ENCODE results near the gene NSMCE4A. TPM values are rescaled to one million over a fixed set of nuclear protein-coding genes. Genes with fewer than 3 reads are reported as not detected.

Gene NSMCE4A
- total RNA-seq, 1 donor from 2014 or later = 13.1 TPM

DNA sequence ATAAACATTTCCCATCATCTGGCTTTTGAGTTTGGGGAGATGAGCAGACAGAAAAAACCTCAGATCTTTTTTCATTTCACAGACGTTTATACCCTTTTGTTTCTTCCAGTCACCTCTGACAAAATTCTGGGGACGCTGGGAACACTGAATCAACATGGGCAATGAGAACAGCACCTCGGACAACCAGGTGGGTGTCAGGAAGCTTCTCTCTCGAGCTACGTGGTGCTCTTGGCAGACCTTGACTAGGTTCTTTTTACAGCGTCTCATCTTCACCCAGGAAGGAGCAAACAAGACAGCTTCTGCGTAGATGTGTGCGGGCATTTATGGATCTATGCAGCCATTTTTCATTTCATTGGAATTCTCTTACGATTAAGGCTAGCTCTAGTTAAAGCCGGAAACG, 46.8 kb upstream of the NSMCE4A start:
- Mint-ChIP-seq H3K9me3 (ENCODE audit: unreplicated experiment) (peaks cover 2% of the 10 kb centered on the region), H3K4me3 (ENCODE audit: unreplicated experiment) (no peak overlapping the region), H3K4me1 (ENCODE audit: low read depth, unreplicated experiment) (no peaks in the 10 kb centered on the region), H3K27me3 (ENCODE audit: low read depth, unreplicated experiment) (peaks cover 4% of the 10 kb centered on the region), H3K27ac (ENCODE audit: unreplicated experiment) (no peak overlapping the region), H3K36me3 (ENCODE audit: low read depth, unreplicated experiment) (no peaks in the 10 kb centered on the region)
- Histone ChIP-seq H2AFZ (ENCODE audit: low read depth, low read length) (no peak overlapping the region), H3K4me2 (ENCODE audit: low read length) (no peak overlapping the region), H3K9ac (ENCODE audit: low read length) (no peak overlapping the region), H3K9me3 (ENCODE audit: insufficient read depth, low read depth, low read length) (no peaks in the 10 kb centered on the region), H3K4me3 (ENCODE audit: insufficient read depth, low read depth, low read length) (no peak overlapping the region), H3K36me3 (ENCODE audit: insufficient read depth, low read length) (no peaks in the 10 kb centered on the region), H3K79me2 (ENCODE audit: insufficient read depth, low read length) (no peaks in the 10 kb centered on the region), H4K20me1 (ENCODE audit: insufficient read depth, low read length) (no peaks in the 10 kb centered on the region), H3K27ac (ENCODE audit: low read depth, low read length) (no peak overlapping the region), H3K4me1 (ENCODE audit: insufficient read depth, low read length) (no peaks in the 10 kb centered on the region), H3K27me3 (ENCODE audit: insufficient read depth, low read length) (peaks cover 22% of the 10 kb centered on the region)
- FAIRE-seq (no peak), DNase-seq (ENCODE audit: low read depth) (no peak)
- TF ChIP-seq, protein P1, sequence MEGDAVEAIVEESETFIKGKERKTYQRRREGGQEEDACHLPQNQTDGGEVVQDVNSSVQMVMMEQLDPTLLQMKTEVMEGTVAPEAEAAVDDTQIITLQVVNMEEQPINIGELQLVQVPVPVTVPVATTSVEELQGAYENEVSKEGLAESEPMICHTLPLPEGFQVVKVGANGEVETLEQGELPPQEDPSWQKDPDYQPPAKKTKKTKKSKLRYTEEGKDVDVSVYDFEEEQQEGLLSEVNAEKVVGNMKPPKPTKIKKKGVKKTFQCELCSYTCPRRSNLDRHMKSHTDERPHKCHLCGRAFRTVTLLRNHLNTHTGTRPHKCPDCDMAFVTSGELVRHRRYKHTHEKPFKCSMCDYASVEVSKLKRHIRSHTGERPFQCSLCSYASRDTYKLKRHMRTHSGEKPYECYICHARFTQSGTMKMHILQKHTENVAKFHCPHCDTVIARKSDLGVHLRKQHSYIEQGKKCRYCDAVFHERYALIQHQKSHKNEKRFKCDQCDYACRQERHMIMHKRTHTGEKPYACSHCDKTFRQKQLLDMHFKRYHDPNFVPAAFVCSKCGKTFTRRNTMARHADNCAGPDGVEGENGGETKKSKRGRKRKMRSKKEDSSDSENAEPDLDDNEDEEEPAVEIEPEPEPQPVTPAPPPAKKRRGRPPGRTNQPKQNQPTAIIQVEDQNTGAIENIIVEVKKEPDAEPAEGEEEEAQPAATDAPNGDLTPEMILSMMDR (IDR thresholded peaks at IDR 0.05; ENCODE audit: insufficient read depth, low read depth, low read length) = no peak
- no peak for TF ChIP-seq EZH2 (IDR thresholded peaks at IDR 0.05; ENCODE audit: insufficient read depth, low read length)

DNA sequence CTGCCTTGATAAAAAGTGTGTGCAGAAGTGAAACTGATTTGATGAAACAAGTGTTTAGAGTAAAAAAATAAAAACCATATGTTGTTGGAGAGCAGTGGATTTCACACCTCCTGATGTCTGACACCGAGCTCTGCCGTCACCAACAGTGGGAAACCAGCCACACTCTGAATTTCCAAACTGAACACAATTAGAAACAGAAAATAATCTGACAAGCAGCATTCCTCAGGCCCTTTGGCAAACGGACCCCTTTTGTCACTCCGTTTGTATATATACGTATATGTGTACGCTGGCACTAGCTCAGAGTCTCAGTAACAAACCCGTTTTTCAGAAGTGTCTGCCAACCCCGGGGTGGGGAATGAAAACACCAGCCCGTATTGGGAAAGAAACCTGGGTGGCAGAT, 46.4 kb upstream of the NSMCE4A start:
- H3K4me1 Mint-ChIP-seq (ENCODE audit: low read depth, unreplicated experiment) = no peaks in the 10 kb centered on the region
- peaks cover 2% of the 10 kb centered on the region for H3K9me3 Mint-ChIP-seq (ENCODE audit: unreplicated experiment)
- TF ChIP-seq, protein P1 (IDR thresholded peaks at IDR 0.05; ENCODE audit: insufficient read depth, low read depth, low read length) = no peak
- TF ChIP-seq EZH2 (IDR thresholded peaks at IDR 0.05; ENCODE audit: insufficient read depth, low read length) = no peak
- H3K4me2 ChIP-seq (ENCODE audit: low read length) = no peak overlapping the region
- no peak overlapping the region for H3K27ac Mint-ChIP-seq (ENCODE audit: unreplicated experiment)
- H3K36me3 Mint-ChIP-seq (ENCODE audit: low read depth, unreplicated experiment) = no peaks in the 10 kb centered on the region
- H3K36me3 ChIP-seq (ENCODE audit: insufficient read depth, low read length) = no peaks in the 10 kb centered on the region
- H3K9me3 ChIP-seq (ENCODE audit: insufficient read depth, low read depth, low read length) = no peaks in the 10 kb centered on the region
- H3K79me2 ChIP-seq (ENCODE audit: insufficient read depth, low read length) = no peaks in the 10 kb centered on the region
- H3K27me3 Mint-ChIP-seq (ENCODE audit: low read depth, unreplicated experiment) = peaks cover 5% of the 10 kb centered on the region
- H4K20me1 ChIP-seq (ENCODE audit: insufficient read depth, low read length) = no peaks in the 10 kb centered on the region
- no peak overlapping the region for H3K27ac ChIP-seq (ENCODE audit: low read depth, low read length)
- H3K4me3 Mint-ChIP-seq (ENCODE audit: unreplicated experiment) = no peak overlapping the region
- DNase-seq (ENCODE audit: low read depth) (no peak), FAIRE-seq (no peak)
- no peak overlapping the region for H3K4me3 ChIP-seq (ENCODE audit: insufficient read depth, low read depth, low read length)
- H3K27me3 ChIP-seq (ENCODE audit: insufficient read depth, low read length) = peaks cover 22% of the 10 kb centered on the region
- no peak overlapping the region for H3K9ac ChIP-seq (ENCODE audit: low read length)
- H2AFZ ChIP-seq (ENCODE audit: low read depth, low read length) = no peak overlapping the region
- no peaks in the 10 kb centered on the region for H3K4me1 ChIP-seq (ENCODE audit: insufficient read depth, low read length)

DNA sequence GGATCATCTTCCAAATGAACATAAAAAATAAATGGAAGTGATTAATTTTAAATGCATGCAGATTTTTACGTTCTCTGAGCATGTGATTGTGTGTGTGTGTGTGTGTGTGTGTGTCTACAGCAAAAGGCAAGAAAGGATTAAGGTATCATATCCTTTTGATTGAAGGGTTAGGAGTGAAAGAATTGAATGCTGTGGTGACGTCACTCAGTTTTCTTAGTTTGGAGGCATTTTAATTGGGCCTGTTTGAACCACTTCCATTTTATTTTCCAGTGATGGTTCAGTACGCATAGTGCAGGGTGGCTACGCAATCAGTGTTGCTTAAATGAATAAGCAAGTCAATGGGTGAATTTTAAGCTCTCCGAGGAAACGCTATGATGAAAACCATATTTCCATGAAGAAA, 45.2 kb upstream of the NSMCE4A start:
- no peaks in the 10 kb centered on the region for H4K20me1 ChIP-seq (ENCODE audit: insufficient read depth, low read length)
- no peaks in the 10 kb centered on the region for H3K4me1 Mint-ChIP-seq (ENCODE audit: low read depth, unreplicated experiment)
- no peak overlapping the region for H3K4me2 ChIP-seq (ENCODE audit: low read length)
- no peaks in the 10 kb centered on the region for H3K36me3 ChIP-seq (ENCODE audit: insufficient read depth, low read length)
- no peak overlapping the region for H3K27ac ChIP-seq (ENCODE audit: low read depth, low read length)
- TF ChIP-seq, protein P1 (IDR thresholded peaks at IDR 0.05; ENCODE audit: insufficient read depth, low read depth, low read length) = no peak
- no peak for TF ChIP-seq EZH2 (IDR thresholded peaks at IDR 0.05; ENCODE audit: insufficient read depth, low read length)
- H3K4me3 Mint-ChIP-seq (ENCODE audit: unreplicated experiment) = no peak overlapping the region
- H3K27ac Mint-ChIP-seq (ENCODE audit: unreplicated experiment) = no peak overlapping the region
- no peaks in the 10 kb centered on the region for H3K9me3 ChIP-seq (ENCODE audit: insufficient read depth, low read depth, low read length)
- no peaks in the 10 kb centered on the region for H3K79me2 ChIP-seq (ENCODE audit: insufficient read depth, low read length)
- peaks cover 5% of the 10 kb centered on the region for H3K27me3 Mint-ChIP-seq (ENCODE audit: low read depth, unreplicated experiment)
- peaks cover 2% of the 10 kb centered on the region for H3K9me3 Mint-ChIP-seq (ENCODE audit: unreplicated experiment)
- no peak for DNase-seq (ENCODE audit: low read depth)
- H2AFZ ChIP-seq (ENCODE audit: low read depth, low read length) = no peak overlapping the region
- H3K4me1 ChIP-seq (ENCODE audit: insufficient read depth, low read length) = no peaks in the 10 kb centered on the region
- no peak overlapping the region for H3K4me3 ChIP-seq (ENCODE audit: insufficient read depth, low read depth, low read length)
- H3K27me3 ChIP-seq (ENCODE audit: insufficient read depth, low read length) = peaks cover 22% of the 10 kb centered on the region
- FAIRE-seq = no peak
- H3K36me3 Mint-ChIP-seq (ENCODE audit: low read depth, unreplicated experiment) = no peaks in the 10 kb centered on the region
- no peak overlapping the region for H3K9ac ChIP-seq (ENCODE audit: low read length)

All from astrocyte (in vitro differentiated cells and primary cell).